CD4-positive, alpha-beta memory T cell (primary cell): ENCODE data around the gene UBR1. TPM values are rescaled to one million over a fixed set of nuclear protein-coding genes. Genes with fewer than 3 reads are reported as not detected.

Source experiments
- CTCF ChIA-PET: fragments of 350-600 bp; sonication (Branson Sonifier 250); formaldehyde crosslinking; loops from one replicate; lab custom pipeline; 2021; ENCODE audit warnings: inconsistent platforms; ENCODE audit not compliant: partially characterized antibody; lab: Charles Lee
- POLR2A ChIA-PET: fragments of 350-600 bp; sonication (Branson Sonifier 250); formaldehyde crosslinking; loops from one replicate; lab custom pipeline; 2021; ENCODE audit not compliant: partially characterized antibody; lab: Charles Lee
- DNase-seq, 5 donors: peaks; one replicate each; pipeline versions ENCODE4 v3.0.0 to v3.0.0-alpha.2; 2020 to 2022; ENCODE audit warnings: mixed read lengths in 1 of 5
- H3K27ac ChIP-seq: one replicate; pipeline ENCODE4 v1.7.0; 2013; ENCODE audit warnings: low read depth, low read length
- H3K27me3 ChIP-seq: 2 replicates; pipeline ENCODE4 v1.7.0; 2013; ENCODE audit warnings: mild to moderate bottlenecking, low read length, moderate library complexity; ENCODE audit not compliant: insufficient read depth
- H3K36me3 ChIP-seq: 2 replicates; pipeline ENCODE4 v1.7.0; 2013; ENCODE audit warnings: mild to moderate bottlenecking, low read length, moderate library complexity; ENCODE audit not compliant: insufficient read depth
- H3K4me1 ChIP-seq: 2 replicates; pipeline ENCODE4 v1.7.0; 2013; ENCODE audit warnings: mild to moderate bottlenecking, low read length, moderate library complexity; ENCODE audit not compliant: insufficient read depth
- H3K4me3 ChIP-seq, 2 donors: one replicate each; pipeline ENCODE4 v1.7.0; 2013; ENCODE audit warnings: low read length in 2 of 2, mild to moderate bottlenecking in 1 of 2
- H3K9me3 ChIP-seq, 2 donors: one replicate each; pipeline ENCODE4 v1.7.0; 2013; ENCODE audit warnings: low read length in 2 of 2, control low read depth in 1 of 2; ENCODE audit not compliant: control insufficient read depth in 1 of 2
- H3K27ac Mint-ChIP-seq, 7 donors: one replicate each; pipeline ENCODE4 v1.8.0; 2020 to 2021; ENCODE audit warnings: mixed read lengths in 7 of 7, mild to moderate bottlenecking in 6 of 7, inconsistent platforms in 3 of 7, moderate library complexity in 3 of 7
- H3K27me3 Mint-ChIP-seq, 2 donors: one replicate each; pipeline ENCODE4 v1.8.0; 2020 to 2021; ENCODE audit warnings: mixed read lengths in 2 of 2
- H3K36me3 Mint-ChIP-seq, 2 donors: one replicate each; pipeline ENCODE4 v1.8.0; 2020 to 2021; ENCODE audit warnings: mixed read lengths in 2 of 2, inconsistent platforms in 1 of 2, mild to moderate bottlenecking in 1 of 2
- H3K4me1 Mint-ChIP-seq, 4 donors: one replicate each; pipeline ENCODE4 v1.8.0; 2020 to 2021; ENCODE audit warnings: mixed read lengths in 4 of 4, mild to moderate bottlenecking in 1 of 4
- H3K4me3 Mint-ChIP-seq, 8 donors: one replicate each; pipeline ENCODE4 v1.8.0; 2020 to 2021; ENCODE audit warnings: mixed read lengths in 8 of 8, mild to moderate bottlenecking in 7 of 8, moderate library complexity in 6 of 8, inconsistent platforms in 3 of 8
- H3K9me3 Mint-ChIP-seq, 8 donors: one replicate each; pipeline ENCODE4 v1.8.0; 2020 to 2021; ENCODE audit warnings: mixed read lengths in 8 of 8, mild to moderate bottlenecking in 5 of 8, inconsistent platforms in 3 of 8, moderate library complexity in 1 of 8
- intact Hi-C: fragments of 100-400 bp; cut with micrococcal nuclease; formaldehyde crosslinking; loops from one replicate; pipeline ENCODE4 v1.15.1; 2023
- polyA plus RNA-seq, 2 donors: library from polyadenylated mRNA; unstranded; fragments of 300-500 nt; fragmentation: Illumina TruSeq; gene quantifications; one replicate each; pipeline ENCODE4 v1.2.3, GENCODE V29; 2021
- total RNA-seq, 2 experiments: library from RNA; stranded (reverse); gene quantifications; one replicate each; pipeline ENCODE4 v1.2.3, GENCODE V29; 2021

The UBR1 gene
- total and polyA plus RNA-seq, 4 experiments from 2014 or later, result 12.9 to 50.6 (median 33.8) TPM

DNA sequence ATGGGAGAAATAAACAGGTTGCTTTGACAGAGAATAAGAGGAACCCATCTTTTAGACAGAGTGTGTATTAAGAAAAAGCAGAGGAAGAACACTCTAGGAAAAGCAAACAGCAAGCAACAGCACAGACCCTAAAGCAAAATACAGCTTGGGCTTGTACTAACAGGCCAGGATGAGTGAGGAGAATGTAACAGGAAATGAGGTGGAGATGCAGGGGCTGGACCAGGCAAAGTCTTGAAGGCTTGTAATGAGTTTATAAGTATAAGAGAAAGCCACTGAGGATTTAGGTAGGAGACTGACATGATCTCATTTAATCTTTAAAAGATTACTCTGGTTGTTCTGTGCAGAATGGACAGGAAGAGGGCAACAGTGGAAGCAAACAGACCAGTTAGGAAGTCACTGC lies 4.9 kb downstream of the UBR1 start:
- CTCF ChIA-PET, result no interaction called here
- POLR2A ChIA-PET, result no interaction called here
- H3K36me3 ChIP-seq, result peaks cover 17% of the 10 kb centered on the region
- no peaks in the 10 kb centered on the region for H3K27me3 ChIP-seq
- H3K9me3 ChIP-seq, result no peaks in the 10 kb centered on the region
- H3K4me1 ChIP-seq, result peaks cover 42% of the 10 kb centered on the region
- Mint-ChIP-seq H3K27me3 (no peaks in the 10 kb centered on the region), H3K36me3 (peaks cover 41 to 68% of the 10 kb centered on the region in 2 donors), H3K27ac (peak overlapping the region in 1 of 7 donors; percentile 48), H3K4me1 (peaks cover 50 to 85% (median 66%) of the 10 kb centered on the region in 4 donors), H3K4me3 (peak overlapping the region in 3 of 8 donors; percentile 6 to 31 (median 22)), H3K9me3 (no peaks in the 10 kb centered on the region)
- no peak overlapping the region for H3K4me3 ChIP-seq
- no peak for DNase-seq
- H3K27ac ChIP-seq, result no peak overlapping the region
- intact Hi-C loops, result no loop called here

DNA sequence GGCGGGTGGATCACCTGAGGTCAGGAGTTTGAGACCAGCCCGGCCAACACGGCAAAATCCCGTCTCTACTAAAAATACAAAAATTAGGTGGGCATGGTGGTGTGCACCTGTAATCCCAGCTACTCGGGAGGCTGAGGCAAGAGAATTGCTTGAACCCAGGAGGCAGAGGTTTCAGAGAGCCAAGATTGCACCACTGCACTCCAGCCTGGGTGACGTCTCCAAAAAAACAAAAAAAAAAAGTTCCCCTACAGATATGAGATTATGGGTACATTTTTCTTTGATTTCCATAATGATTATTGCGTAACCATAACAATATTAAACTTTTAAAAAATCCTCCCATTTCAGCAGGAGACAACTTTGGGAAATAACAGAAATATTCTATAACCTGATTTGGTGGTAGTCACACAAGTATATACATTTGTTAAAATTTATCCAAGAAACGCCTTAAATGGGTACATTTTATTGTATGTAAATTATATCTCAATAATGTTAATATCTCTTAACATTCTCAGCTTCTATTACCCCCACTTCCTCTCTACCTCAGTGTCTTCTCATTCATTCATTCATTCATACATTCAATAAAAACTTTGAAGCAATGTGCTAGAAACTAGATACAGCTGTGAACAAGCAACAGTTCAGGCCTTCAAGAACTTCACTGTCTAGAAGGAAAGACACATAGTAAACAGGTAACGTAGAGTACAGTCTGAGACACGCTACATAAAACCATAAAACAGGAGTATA lies 6.6 kb downstream of the UBR1 start:
- Mint-ChIP-seq H3K27ac (no peak overlapping the region), H3K4me3 (no peak overlapping the region), H3K36me3 (peaks cover 41 to 63% of the 10 kb centered on the region in 2 donors), H3K4me1 (peaks cover 53 to 88% (median 69%) of the 10 kb centered on the region in 4 donors), H3K27me3 (no peaks in the 10 kb centered on the region), H3K9me3 (no peaks in the 10 kb centered on the region)
- no peak overlapping the region for H3K27ac ChIP-seq
- peaks cover 17% of the 10 kb centered on the region for H3K36me3 ChIP-seq
- ChIA-PET CTCF (no interaction called here), POLR2A (no interaction called here)
- H3K4me1 ChIP-seq, result peaks cover 32% of the 10 kb centered on the region
- H3K4me3 ChIP-seq, result no peak overlapping the region
- no peaks in the 10 kb centered on the region for H3K27me3 ChIP-seq
- no peak for DNase-seq
- H3K9me3 ChIP-seq, result no peaks in the 10 kb centered on the region
- intact Hi-C loops, result no loop called here

- intact Hi-C loops, result no loop called here
- Mint-ChIP-seq H3K36me3 (peaks cover 40 to 54% of the 10 kb centered on the region in 2 donors), H3K4me3 (peak overlapping the region in 1 of 8 donors; percentile 18), H3K27me3 (no peaks in the 10 kb centered on the region), H3K27ac (peak overlapping the region in 2 of 7 donors; percentile 81 to 89), H3K4me1 (peaks cover 40 to 69% (median 53%) of the 10 kb centered on the region in 4 donors), H3K9me3 (no peaks in the 10 kb centered on the region)
- peaks cover 17% of the 10 kb centered on the region for H3K36me3 ChIP-seq
- no peaks in the 10 kb centered on the region for H3K9me3 ChIP-seq
- DNase-seq, result no peak
- POLR2A ChIA-PET, result interaction anchor here (1.6 kb wide), 1 partner anchor 10 kb away, joined by 4 read pairs; the partner anchor contains the start of gene UBR1
- H3K4me1 ChIP-seq, result peaks cover 8% of the 10 kb centered on the region
- no peak overlapping the region for H3K27ac ChIP-seq
- H3K4me3 ChIP-seq, result no peak overlapping the region
- no peaks in the 10 kb centered on the region for H3K27me3 ChIP-seq
- CTCF ChIA-PET, result no interaction called here
Observed at GRCh38 chr15:43096411-43096810, 9.4 kb downstream of the UBR1 start.

DNA sequence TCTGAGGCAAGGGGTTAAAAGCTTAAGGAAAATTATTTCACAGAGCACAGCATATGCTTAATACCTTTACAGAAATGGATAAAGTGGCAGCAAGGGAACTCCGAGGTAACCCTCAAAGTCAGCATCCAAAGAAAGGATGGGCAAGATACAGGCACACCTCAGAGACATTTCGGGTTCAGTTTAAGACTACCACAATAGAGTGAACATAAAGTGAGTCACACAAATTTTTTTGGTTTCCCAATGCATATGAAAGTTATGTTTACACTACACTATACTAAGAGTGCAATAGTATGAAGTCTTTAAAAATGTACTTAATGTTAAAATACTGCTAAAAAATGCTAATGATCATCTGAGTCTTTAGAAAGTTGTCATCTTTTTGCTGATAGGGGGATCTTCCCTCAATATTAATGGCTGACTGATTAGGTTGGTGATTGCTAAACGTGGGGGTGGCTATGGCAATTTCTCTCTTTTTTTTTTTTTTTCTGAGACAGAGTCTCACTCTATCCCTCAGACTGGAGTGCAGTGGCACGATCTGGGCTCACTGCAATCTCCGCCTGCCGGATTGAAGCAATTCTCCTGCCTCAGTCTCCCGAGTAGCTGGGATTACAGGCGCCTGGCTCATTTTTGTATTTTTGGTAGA lies 10.0 kb downstream of the UBR1 start:
- Mint-ChIP-seq H3K9me3 (no peaks in the 10 kb centered on the region), H3K4me3 (no peak overlapping the region), H3K36me3 (peaks cover 34 to 49% of the 10 kb centered on the region in 2 donors), H3K27ac (peak overlapping the region in 4 of 7 donors; percentile 23 to 78 (median 50)), H3K4me1 (peaks cover 35 to 63% (median 47%) of the 10 kb centered on the region in 4 donors), H3K27me3 (no peaks in the 10 kb centered on the region)
- H3K4me3 ChIP-seq, result no peak overlapping the region
- H3K4me1 ChIP-seq, result peaks cover 2% of the 10 kb centered on the region
- no peak for DNase-seq
- H3K27me3 ChIP-seq, result no peaks in the 10 kb centered on the region
- CTCF ChIA-PET, result interaction anchor here (1.4 kb wide), 1 partner anchor 11 kb away, joined by 4 read pairs; no protein-coding TSS in a partner anchor
- POLR2A ChIA-PET, result no interaction called here
- no peaks in the 10 kb centered on the region for H3K9me3 ChIP-seq
- H3K36me3 ChIP-seq, result peaks cover 12% of the 10 kb centered on the region
- no peak overlapping the region for H3K27ac ChIP-seq
- intact Hi-C loops, result no loop called here

DNA sequence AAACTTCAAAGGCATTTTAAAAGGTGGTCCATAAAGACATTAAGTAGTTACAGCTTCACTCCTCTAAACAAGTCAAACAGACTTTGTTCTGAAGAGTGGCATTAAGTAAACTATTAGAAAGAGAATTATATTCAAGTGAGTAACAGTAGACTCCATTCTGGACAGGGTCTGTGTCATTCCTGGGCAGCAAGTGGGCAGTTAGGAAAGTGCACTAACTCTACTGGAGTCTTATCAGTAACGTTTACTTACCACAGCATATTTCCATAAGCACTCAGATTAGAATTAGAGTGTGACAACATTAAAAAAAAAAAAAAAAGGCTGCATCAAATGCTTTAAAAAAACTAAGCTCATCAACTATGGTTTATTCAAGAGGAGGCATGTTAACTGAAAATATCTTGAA lies 10.6 kb downstream of the UBR1 start:
- Histone ChIP-seq H3K4me3 (no peak overlapping the region), H3K27me3 (no peaks in the 10 kb centered on the region), H3K9me3 (no peaks in the 10 kb centered on the region), H3K27ac (no peak overlapping the region), H3K36me3 (peaks cover 7% of the 10 kb centered on the region), H3K4me1 (no peaks in the 10 kb centered on the region)
- H3K27ac Mint-ChIP-seq, result peak overlapping the region in 3 of 7 donors; percentile 44 to 78 (median 54)
- CTCF ChIA-PET, result interaction anchor here (1.4 kb wide), 1 partner anchor 11 kb away, joined by 4 read pairs; no protein-coding TSS in a partner anchor
- H3K4me1 Mint-ChIP-seq, result peaks cover 32 to 62% (median 44%) of the 10 kb centered on the region in 4 donors
- no peaks in the 10 kb centered on the region for H3K9me3 Mint-ChIP-seq
- H3K27me3 Mint-ChIP-seq, result no peaks in the 10 kb centered on the region
- DNase-seq, result no peak
- H3K4me3 Mint-ChIP-seq, result no peak overlapping the region
- intact Hi-C loops, result no loop called here
- peaks cover 30 to 47% of the 10 kb centered on the region in 2 donors for H3K36me3 Mint-ChIP-seq
- POLR2A ChIA-PET, result no interaction called here

DNA sequence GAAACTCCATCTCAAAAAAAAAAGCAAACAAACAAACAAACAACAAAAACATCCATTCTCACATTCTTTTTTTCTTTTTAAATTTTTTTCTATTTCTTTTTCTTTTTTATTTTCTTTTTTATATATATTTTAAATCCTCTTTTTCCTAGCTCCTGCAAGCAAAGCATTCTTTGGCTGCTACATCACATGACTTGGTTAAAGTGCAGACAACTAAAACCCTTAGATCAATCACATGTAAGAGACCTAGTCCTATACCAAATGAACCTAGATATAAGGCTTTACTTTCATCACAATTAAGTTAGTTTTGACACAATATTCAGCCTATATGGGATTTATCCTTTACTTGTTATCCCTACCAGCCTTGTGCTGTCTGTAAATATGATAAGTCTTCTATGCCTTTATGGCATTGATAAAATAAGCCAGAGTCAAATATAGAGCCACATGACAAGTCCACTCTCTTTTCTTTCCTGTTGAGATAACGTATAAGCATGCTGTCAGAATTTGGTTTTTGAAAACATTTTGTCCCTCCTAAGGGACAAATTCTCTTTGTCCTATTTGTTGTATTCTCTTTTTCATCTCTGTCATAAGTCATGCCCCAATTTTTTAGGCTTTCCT lies 11.3 kb downstream of the UBR1 start:
- H3K9me3 ChIP-seq, result no peaks in the 10 kb centered on the region
- no peak overlapping the region for H3K4me3 Mint-ChIP-seq
- H3K36me3 Mint-ChIP-seq, result peaks cover 25 to 45% of the 10 kb centered on the region in 2 donors
- H3K4me3 ChIP-seq, result no peak overlapping the region
- H3K27me3 Mint-ChIP-seq, result no peaks in the 10 kb centered on the region
- intact Hi-C loops, result no loop called here
- H3K36me3 ChIP-seq, result peaks cover 7% of the 10 kb centered on the region
- ChIA-PET CTCF (interaction anchor here (1.4 kb wide), 1 partner anchor 12 kb away, joined by 4 read pairs; no protein-coding TSS in a partner anchor), POLR2A (no interaction called here)
- peak overlapping the region in 3 of 7 donors; percentile 15 to 54 (median 51) for H3K27ac Mint-ChIP-seq
- H3K9me3 Mint-ChIP-seq, result no peaks in the 10 kb centered on the region
- H3K27ac ChIP-seq, result no peak overlapping the region
- DNase-seq, result no peak
- H3K27me3 ChIP-seq, result no peaks in the 10 kb centered on the region
- H3K4me1 Mint-ChIP-seq, result peaks cover 32 to 57% (median 42%) of the 10 kb centered on the region in 4 donors
- no peaks in the 10 kb centered on the region for H3K4me1 ChIP-seq

GRCh38 chr15:43093026-43093425 lies 12.8 kb downstream of the UBR1 start:
- Mint-ChIP-seq H3K4me3 (no peak overlapping the region), H3K9me3 (no peaks in the 10 kb centered on the region), H3K4me1 (peaks cover 33 to 52% (median 39%) of the 10 kb centered on the region in 4 donors), H3K36me3 (peaks cover 23 to 37% of the 10 kb centered on the region in 2 donors), H3K27me3 (no peaks in the 10 kb centered on the region), H3K27ac (no peak overlapping the region)
- DNase-seq, result no peak
- ChIA-PET CTCF (no interaction called here), POLR2A (no interaction called here)
- Histone ChIP-seq H3K4me3 (no peak overlapping the region), H3K27ac (no peak overlapping the region), H3K36me3 (peaks cover 7% of the 10 kb centered on the region), H3K4me1 (no peaks in the 10 kb centered on the region), H3K9me3 (no peaks in the 10 kb centered on the region), H3K27me3 (no peaks in the 10 kb centered on the region)
- intact Hi-C loops, result no loop called here
